A549 (cell line): Measurements from ENCODE around the gene SSTR3. TPM values are rescaled to one million over a fixed set of nuclear protein-coding genes. Genes with fewer than 3 reads are reported as not detected.
A peak's percentile ranks its signal among the peaks of the same experiment; 100 is the strongest.

Source experiments
- ATAC-seq, 2 experiments: fragments of 200-7000 bp in 1 of 2; fragments of >200 bp in 1 of 2; cut with Nextera tagmentation in 1 of 2; cut with Tn5 transposase in 1 of 2; 3 replicates each; pipeline versions ENCODE4 v1.8.0 to v1.9.1; 2018 to 2020; ENCODE audit warnings: mild to moderate bottlenecking in 1 of 2, moderate library complexity in 1 of 2
- CTCF ChIA-PET: fragments of 300-600 bp; sonication (Branson Sonifier 250); formaldehyde crosslinking; extraction: SDS; loops from one replicate; lab custom pipeline; 2021; ENCODE audit warnings: antibody characterized with exemption, inconsistent platforms; lab: Yijun Ruan, JAX
- POLR2A ChIA-PET: fragments of 350-600 bp; formaldehyde crosslinking; extraction: SDS; loops from one replicate; lab custom pipeline; 2021; ENCODE audit warnings: antibody characterized with exemption, inconsistent platforms; lab: Yijun Ruan, JAX
- DNase-seq, 2 experiments: peaks; one replicate each; pipeline versions ENCODE4 v3.0.0 to v3.0.0-alpha.2; 2011 to 2016; ENCODE audit warnings: low read depth in 1 of 2, low spot score in 1 of 2
- FAIRE-seq: peaks from 2 replicates; lab custom pipeline; 2011; peaks lifted over from hg19 to GRCh38; lab: Jason Lieb, UNC
- H3K27ac ChIP-seq, 2 experiments: fragments of >200 bp; sonication (Bioruptor Twin); formaldehyde crosslinking; 3 replicates each; pipeline ENCODE4 v1.5.1; 2016 to 2017
- H3K4me1 ChIP-seq: fragments of >200 bp; sonication (Bioruptor Twin); formaldehyde crosslinking; 3 replicates; pipeline ENCODE4 v1.6.1; 2016
- H3K4me2 ChIP-seq: fragments of >200 bp; sonication (Bioruptor Twin); formaldehyde crosslinking; 3 replicates; pipeline ENCODE4 v1.6.1; 2016
- H3K4me3 ChIP-seq: fragments of >200 bp; sonication (Bioruptor Twin); formaldehyde crosslinking; 3 replicates; pipeline ENCODE4 v1.5.1; 2016
- H3K9me3 ChIP-seq: fragments of >200 bp; sonication (Bioruptor Twin); formaldehyde crosslinking; 3 replicates; pipeline ENCODE4 v1.6.1; 2016
- BCL3 ChIP-seq: fragments of >200 bp; sonication (Bioruptor Twin); formaldehyde crosslinking; IDR thresholded peaks from 3 replicates; pipeline ENCODE4 v1.6.1; 2016
- BHLHE40 ChIP-seq: IDR thresholded peaks from 2 replicates; pipeline ENCODE4 v1.6.1; 2012; ENCODE audit warnings: low read depth, low read length, inconsistent platforms
- CBX2 ChIP-seq: fragments of 200-600 bp; sonication (generic); IDR thresholded peaks from 2 replicates; pipeline ENCODE4 v1.6.1; 2016; ENCODE audit warnings: low read depth, mild to moderate bottlenecking, borderline replicate concordance
- CTCF ChIP-seq: fragments of >200 bp; sonication (Bioruptor Twin); formaldehyde crosslinking; IDR thresholded peaks from 3 replicates; pipeline ENCODE4 v1.5.1; 2016
- EHMT2 ChIP-seq: fragments of 200-600 bp; sonication (generic); IDR thresholded peaks from 2 replicates; pipeline ENCODE4 v1.6.1; 2016; ENCODE audit warnings: antibody characterized with exemption, low read depth, mild to moderate bottlenecking, moderate library complexity
- ESRRA ChIP-seq: fragments of 150-350 bp; IDR thresholded peaks from 2 replicates; pipeline ENCODE4 v1.6.1; 2014; ENCODE audit warnings: mild to moderate bottlenecking, low read length, borderline replicate concordance
- FOXS1 ChIP-seq: fragments of 250-450 bp; sonication (Bioruptor Pico); IDR thresholded peaks from 2 replicates; pipeline ENCODE4 v1.5.0; 2020; ENCODE audit warnings: mild to moderate bottlenecking, moderate library complexity
- GATA3 ChIP-seq: IDR thresholded peaks from 2 replicates; pipeline ENCODE4 v1.6.1; 2012; ENCODE audit warnings: borderline replicate concordance
- HDAC2 ChIP-seq: fragments of 200-600 bp; sonication (generic); IDR thresholded peaks from 2 replicates; pipeline ENCODE4 v1.6.1; 2016
- HOXB13 ChIP-seq: fragments of 250-450 bp; sonication (Bioruptor Pico); IDR thresholded peaks from 2 replicates; pipeline ENCODE4 v1.5.0; 2020; ENCODE audit warnings: low read depth, mild to moderate bottlenecking, moderate library complexity
- HOXB5 ChIP-seq: fragments of 250-450 bp; sonication (Bioruptor Pico); IDR thresholded peaks from 2 replicates; pipeline ENCODE4 v1.5.0; 2020; ENCODE audit warnings: mild to moderate bottlenecking, moderate library complexity
- JUNB ChIP-seq: fragments of >200 bp; sonication (Bioruptor Twin); formaldehyde crosslinking; IDR thresholded peaks from 2 replicates; pipeline ENCODE4 v1.6.1; 2016
- MAFK ChIP-seq: fragments of 450-650 bp; IDR thresholded peaks from 2 replicates; pipeline ENCODE4 v1.6.1; 2014; ENCODE audit not compliant: partially characterized antibody
- MAZ ChIP-seq: fragments of 150-350 bp; IDR thresholded peaks from 2 replicates; pipeline ENCODE4 v1.6.1; 2014; ENCODE audit warnings: antibody characterized with exemption, low read depth, low read length, borderline replicate concordance
- NFE2L2 ChIP-seq: fragments of 150-350 bp; conservative IDR thresholded peaks from 2 replicates; pipeline ENCODE4 v1.6.1; 2014; ENCODE audit warnings: low read length
- NPAS2 ChIP-seq: fragments of 250-450 bp; sonication (Bioruptor Pico); IDR thresholded peaks from 2 replicates; pipeline ENCODE4 v1.8.0; 2022; ENCODE audit warnings: mild to moderate bottlenecking, moderate library complexity, borderline replicate concordance
- NR3C1 ChIP-seq: fragments of >200 bp; sonication (Bioruptor Twin); formaldehyde crosslinking; IDR thresholded peaks from 3 replicates; pipeline ENCODE4 v1.6.1; 2017
- PHF8 ChIP-seq: fragments of 200-600 bp; sonication (generic); IDR thresholded peaks from 2 replicates; pipeline ENCODE4 v1.6.1; 2016; ENCODE audit warnings: low read depth, mild to moderate bottlenecking, antibody characterized with exemption, moderate library complexity, borderline replicate concordance
- POLR2A ChIP-seq: IDR thresholded peaks from 2 replicates; pipeline ENCODE4 v1.6.1; 2012; ENCODE audit warnings: mild to moderate bottlenecking, low read length
- POLR2AphosphoS2 ChIP-seq: conservative IDR thresholded peaks from 2 replicates; pipeline ENCODE4 v1.6.1; 2012; ENCODE audit warnings: low read length, improper control_type of control experiment, inconsistent platforms
- RAD21 ChIP-seq, 2 experiments: fragments of >200 bp in 1 of 2; sonication (Bioruptor Twin) in 1 of 2; formaldehyde crosslinking in 1 of 2; IDR thresholded peaks in 1 of 2; conservative IDR thresholded peaks in 1 of 2; 2 replicates in 1 of 2; 3 replicates in 1 of 2; pipeline ENCODE4 v1.6.1; 2012 to 2018; ENCODE audit warnings: inconsistent platforms in 1 of 2
- RCOR1 ChIP-seq: fragments of 150-350 bp; IDR thresholded peaks from 2 replicates; pipeline ENCODE4 v1.6.1; 2014; ENCODE audit warnings: antibody characterized with exemption, low read length, low read depth
- REST ChIP-seq: fragments of 200-600 bp; sonication (generic); IDR thresholded peaks from 2 replicates; pipeline ENCODE4 v1.6.1; 2016; ENCODE audit warnings: antibody characterized with exemption, mild to moderate bottlenecking, moderate library complexity
- RFX5 ChIP-seq: fragments of 450-650 bp; IDR thresholded peaks from 2 replicates; pipeline ENCODE4 v1.7.1; 2014; ENCODE audit warnings: antibody characterized with exemption, mild to moderate bottlenecking, moderate library complexity
- RNF2 ChIP-seq: fragments of 200-600 bp; sonication (generic); IDR thresholded peaks from 2 replicates; pipeline ENCODE4 v1.6.1; 2016; ENCODE audit warnings: low read depth, mild to moderate bottlenecking, antibody characterized with exemption, moderate library complexity, borderline replicate concordance
- ZC3H11A ChIP-seq: fragments of 450-650 bp; IDR thresholded peaks from 2 replicates; pipeline ENCODE4 v1.6.1; 2014; ENCODE audit warnings: antibody characterized with exemption, mild to moderate bottlenecking
- ZNF302 ChIP-seq: fragments of 250-450 bp; sonication (Bioruptor Pico); IDR thresholded peaks from 2 replicates; pipeline ENCODE4 v1.9.0; 2021; ENCODE audit warnings: inconsistent platforms, mild to moderate bottlenecking, moderate library complexity
- WGBS: methylation state at CpG from one replicate; pipeline ENCODE4 v1.1.6; 2017; ENCODE audit errors: missing lambda C conversion rate; 5-methylcytosine and 5-hydroxymethylcytosine counted together
- polyA plus RNA-seq, 4 experiments: library from polyadenylated mRNA; depleted of rRNA in 3 of 4; stranded (reverse); fragments of >200 nt; fragmentation: RNase III in 1 of 4; extraction: RNeasy Plus Mini Kit Qiagen cat#74134 plus additional on column Dnase treatment in 1 of 4; gene quantifications; 2 replicates in 3 of 4; 3 replicates in 1 of 4; pipeline ENCODE4 v1.2.3, GENCODE V29; 2011 to 2017

SSTR3 gene
- polyA plus RNA-seq, 2 of the 4 experiments (the other 2 are of a cell fraction), result not detected

GRCh38 chr22:37182949-37183245 is 29.4 kb downstream of the SSTR3 start:
- ChIA-PET POLR2A (interaction anchor here (1.0 kb wide), 1 partner anchor 17 kb away, joined by 3 read pairs; no protein-coding TSS in a partner anchor), CTCF (interaction anchor here (1.1 to 3.2 kb wide), 4 partner anchors 9 to 20 kb away, joined by 3 to 18 read pairs (median 5); no protein-coding TSS in a partner anchor)
- DNase-seq, result no peak
- Histone ChIP-seq H3K9me3 (no peaks in the 10 kb centered on the region), H3K4me2 (no peak overlapping the region), H3K27ac (peak overlapping the region in 1 of 2 experiments; percentile 99; a peak in 3 of 6 replicates), H3K4me1 (peaks cover 70% of the 10 kb centered on the region), H3K4me3 (no peak overlapping the region)
- ATAC-seq, result no peak
- 67% methylated on average over 3 of the region's 3 CpGs for WGBS
- FAIRE-seq, result no peak
- TF ChIP-seq BHLHE40, result no peak
- TF ChIP-seq MAFK, result no peak
- TF ChIP-seq EHMT2, result no peak
- no peak for TF ChIP-seq RFX5
- no peak for TF ChIP-seq JUNB
- TF ChIP-seq HOXB13 (CRISPR knock-in tag), result no peak
- no peak for TF ChIP-seq MAZ
- no peak for TF ChIP-seq POLR2A
- TF ChIP-seq GATA3, result no peak
- no peak for TF ChIP-seq FOXS1 (CRISPR knock-in tag)
- TF ChIP-seq RCOR1, result no peak
- TF ChIP-seq HDAC2, result no peak
- TF ChIP-seq NR3C1, result no peak
- no peak for TF ChIP-seq RNF2
- TF ChIP-seq ZNF302 (CRISPR knock-in tag), result no peak
- TF ChIP-seq CBX2, result no peak

- TF ChIP-seq NFE2L2 (no peak), PHF8 (no peak), HOXB5 (CRISPR knock-in tag) (no peak), ZNF302 (CRISPR knock-in tag) (no peak), HOXB13 (CRISPR knock-in tag) (no peak), REST (no peak), BCL3 (no peak), BHLHE40 (no peak), ESRRA (no peak), RCOR1 (no peak), HDAC2 (no peak), POLR2AphosphoS2 (no peak), NPAS2 (no peak), ZC3H11A (no peak), RAD21 (conservative IDR thresholded peaks at IDR 0.05 in 1 of 2, IDR thresholded peaks at IDR 0.05 in 1 of 2) (no peak), CTCF (no peak)
- ATAC-seq (no peak), FAIRE-seq (no peak), DNase-seq (peak in 1 of 2 experiments; percentile 26)
- Histone ChIP-seq H3K4me1 (peaks cover 74% of the 10 kb centered on the region), H3K9me3 (no peaks in the 10 kb centered on the region), H3K4me2 (no peak overlapping the region), H3K4me3 (no peak overlapping the region), H3K27ac (peak overlapping the region in 1 of 2 experiments; percentile 99; a peak in 3 of 6 replicates)
- WGBS, result 87% methylated on average over 34 of the region's 37 CpGs
- ChIA-PET CTCF (no interaction called here), POLR2A (no interaction called here)
These were observed 30.0 kb downstream of the SSTR3 start for GRCh38 chr22:37182101-37182948.
